ENCODE measurements around the gene OSTF1.

DNA sequence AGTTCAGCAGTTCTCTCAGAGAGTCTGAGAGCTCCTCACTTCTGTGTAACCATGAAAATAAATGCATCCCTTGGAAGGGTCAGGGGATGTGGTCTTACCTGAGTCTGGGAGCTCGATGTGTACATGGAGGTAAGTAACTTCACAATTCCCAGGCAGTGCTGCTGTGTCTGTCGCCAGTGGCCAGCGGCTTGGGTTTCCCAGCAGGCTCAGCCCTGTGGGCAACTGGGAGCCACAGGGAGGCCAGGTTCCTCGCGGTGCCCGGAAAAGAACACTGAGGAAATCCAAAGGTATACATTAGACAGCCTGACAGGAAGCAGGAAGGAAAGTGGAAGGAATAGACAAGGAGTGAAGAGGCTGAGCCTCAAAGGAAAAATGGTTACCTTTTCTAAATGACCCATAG is 62.2 kb downstream of the OSTF1 start:
- TF ChIP-seq, protein P1, sequence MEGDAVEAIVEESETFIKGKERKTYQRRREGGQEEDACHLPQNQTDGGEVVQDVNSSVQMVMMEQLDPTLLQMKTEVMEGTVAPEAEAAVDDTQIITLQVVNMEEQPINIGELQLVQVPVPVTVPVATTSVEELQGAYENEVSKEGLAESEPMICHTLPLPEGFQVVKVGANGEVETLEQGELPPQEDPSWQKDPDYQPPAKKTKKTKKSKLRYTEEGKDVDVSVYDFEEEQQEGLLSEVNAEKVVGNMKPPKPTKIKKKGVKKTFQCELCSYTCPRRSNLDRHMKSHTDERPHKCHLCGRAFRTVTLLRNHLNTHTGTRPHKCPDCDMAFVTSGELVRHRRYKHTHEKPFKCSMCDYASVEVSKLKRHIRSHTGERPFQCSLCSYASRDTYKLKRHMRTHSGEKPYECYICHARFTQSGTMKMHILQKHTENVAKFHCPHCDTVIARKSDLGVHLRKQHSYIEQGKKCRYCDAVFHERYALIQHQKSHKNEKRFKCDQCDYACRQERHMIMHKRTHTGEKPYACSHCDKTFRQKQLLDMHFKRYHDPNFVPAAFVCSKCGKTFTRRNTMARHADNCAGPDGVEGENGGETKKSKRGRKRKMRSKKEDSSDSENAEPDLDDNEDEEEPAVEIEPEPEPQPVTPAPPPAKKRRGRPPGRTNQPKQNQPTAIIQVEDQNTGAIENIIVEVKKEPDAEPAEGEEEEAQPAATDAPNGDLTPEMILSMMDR (IDR thresholded peaks at IDR 0.05; ENCODE audit: extremely low read depth in 1 of 2, insufficient read depth in 1 of 2, low read depth in 1 of 2, low read length in 2 of 2): no peak
- TF ChIP-seq, protein P2, sequence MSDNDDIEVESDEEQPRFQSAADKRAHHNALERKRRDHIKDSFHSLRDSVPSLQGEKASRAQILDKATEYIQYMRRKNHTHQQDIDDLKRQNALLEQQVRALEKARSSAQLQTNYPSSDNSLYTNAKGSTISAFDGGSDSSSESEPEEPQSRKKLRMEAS (IDR thresholded peaks at IDR 0.05; ENCODE audit: insufficient read depth, insufficient read length): no peak
- TF ChIP-seq POLR2A (IDR thresholded peaks at IDR 0.05; ENCODE audit: low read depth, low read length): no peak
- no peak for TF ChIP-seq POLR2AphosphoS5 (IDR thresholded peaks at IDR 0.05; ENCODE audit: insufficient read depth, low read depth, low read length)
